Left lung (tissue), 10 donors: ENCODE results near the gene RXRA. TPM values are rescaled to one million over a fixed set of nuclear protein-coding genes. Genes with fewer than 3 reads are reported as not detected.

Source experiments
- ATAC-seq: fragments of 200-7000 bp; cut with Tn5 transposase; one replicate; pipeline ENCODE4 v1.9.1; 2020; ENCODE audit warnings: moderate library complexity
- DNase-seq, 4 donors: peaks; one replicate each; pipeline ENCODE4 v3.0.0-alpha.2; 2013 to 2020
- H3K27ac ChIP-seq, 2 donors: fragments of 200-600 bp; sonication (generic) in 1 of 2; one replicate each; pipeline versions ENCODE4 v1.5.0 to v1.8.0; 2020 to 2021
- H3K27me3 ChIP-seq, 2 donors: fragments of 200-600 bp; sonication (generic) in 1 of 2; one replicate each; pipeline versions ENCODE4 v1.5.0 to v1.8.0; 2020 to 2021
- H3K36me3 ChIP-seq, 2 donors: fragments of 200-600 bp; sonication (generic) in 1 of 2; one replicate each; pipeline versions ENCODE4 v1.5.0 to v1.8.0; 2020 to 2021
- H3K4me1 ChIP-seq, 2 donors: fragments of 200-600 bp; one replicate each; pipeline ENCODE4 v1.8.0; 2021
- H3K4me3 ChIP-seq, 2 donors: fragments of 200-600 bp; sonication (generic) in 1 of 2; one replicate each; pipeline versions ENCODE4 v1.5.0 to v1.8.0; 2020 to 2021; ENCODE audit warnings: mild to moderate bottlenecking in 1 of 2
- H3K9me3 ChIP-seq, 2 donors: fragments of 200-600 bp; sonication (generic) in 1 of 2; one replicate each; pipeline versions ENCODE4 v1.5.0 to v1.8.0; 2020 to 2021
- CTCF ChIP-seq, 2 donors: fragments of 200-600 bp; sonication (generic) in 1 of 2; IDR thresholded peaks; one replicate each; pipeline versions ENCODE4 v1.5.0 to v1.8.0; 2021; ENCODE audit warnings: antibody characterized with exemption in 2 of 2
- intact Hi-C, 2 donors: fragments of 100-400 bp; cut with DNase I; formaldehyde crosslinking; loops; one replicate each; pipeline versions ENCODE4 v1.11.2 to v1.14.2; 2022
- polyA plus RNA-seq, 6 donors: library from polyadenylated mRNA; unstranded; fragments of 120-200 nt; gene quantifications; one replicate each; pipeline ENCODE4 v1.2.1, GENCODE V29; 2013; ENCODE audit not compliant: insufficient read length in 6 of 6
- total RNA-seq, 2 donors: library from RNA; stranded (reverse); fragmentation: NEBNext Ultra II Directional; extraction: Animal tissue kit (Norgen Biotek cat#: 25700); gene quantifications; one replicate each; pipeline ENCODE4 v1.2.1, GENCODE V29; 2021
- donor health status: DM: no; HTN: yes; CAD: no.
- donor health status: DM: no; HTN: no; CAD: no.

RXRA gene
- total and polyA plus RNA-seq, 8 donors = 42.2 to 79.5 (median 55.7) TPM

- Histone ChIP-seq H3K36me3 (no peaks in the 10 kb centered on the region), H3K9me3 (no peaks in the 10 kb centered on the region), H3K27ac (no peak overlapping the region), H3K4me3 (no peak overlapping the region), H3K27me3 (peaks cover 0 to 26% of the 10 kb centered on the region in 2 donors), H3K4me1 (peaks cover 8 to 10% of the 10 kb centered on the region in 2 donors)
- DNase-seq (peak in 1 of 4 donors; percentile 53), ATAC-seq (no peak)
- intact Hi-C loops = no loop called here
- no peak for TF ChIP-seq CTCF (IDR thresholded peaks at IDR 0.05)
Measured at GRCh38 chr9:134286471-134287245, 39.6 kb upstream of the RXRA start.

DNA sequence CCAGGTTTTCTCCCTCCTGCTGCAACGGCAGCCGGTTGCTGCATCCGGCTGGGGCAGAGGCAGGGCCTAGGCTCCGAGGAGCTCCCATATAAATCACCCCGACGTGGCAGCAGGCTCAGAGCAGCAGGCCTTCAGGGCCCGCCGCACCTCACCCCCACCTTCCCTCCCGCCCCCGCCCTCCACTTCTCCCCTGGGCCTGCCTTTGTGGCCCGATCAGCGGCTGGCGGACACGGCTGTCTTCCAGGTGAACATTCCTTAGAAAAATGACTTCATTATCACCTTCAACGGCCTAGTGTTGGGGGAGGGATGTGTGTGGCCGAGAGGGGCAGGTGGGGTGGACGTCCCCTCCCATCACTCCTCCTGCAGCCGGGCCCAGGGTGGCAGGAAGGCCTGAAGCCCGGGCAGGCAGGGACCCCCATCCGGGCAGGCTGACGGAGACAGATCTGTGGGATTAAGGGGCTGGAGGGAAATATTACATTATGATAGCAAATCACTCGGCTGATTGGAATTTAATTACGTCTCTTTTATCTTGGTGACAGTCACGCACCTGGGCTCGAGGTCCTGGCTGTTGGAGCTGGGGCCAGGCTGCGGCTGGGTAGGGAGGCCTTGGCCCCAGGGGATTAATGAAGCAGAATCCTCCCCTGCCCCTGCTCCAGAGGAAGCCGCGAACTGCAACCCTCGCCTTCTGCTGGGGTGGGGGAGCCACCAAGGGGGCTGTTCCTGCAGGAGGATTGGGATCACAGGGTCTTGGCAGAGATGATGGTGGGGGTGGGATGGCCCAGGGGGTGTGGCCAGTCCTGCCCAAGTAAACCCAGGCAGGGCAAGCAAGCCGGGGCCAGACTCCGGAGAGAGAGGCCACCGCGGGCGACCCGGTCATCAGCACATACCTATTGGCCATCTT is 38.4 kb upstream of the RXRA start:
- TF ChIP-seq CTCF (IDR thresholded peaks at IDR 0.05) = no peak
- DNase-seq (peak in 1 of 4 donors; percentile 58), ATAC-seq (no peak)
- intact Hi-C loops = no loop called here
- Histone ChIP-seq H3K27ac (no peak overlapping the region), H3K36me3 (no peaks in the 10 kb centered on the region), H3K9me3 (no peaks in the 10 kb centered on the region), H3K27me3 (peaks cover 0 to 26% of the 10 kb centered on the region in 2 donors), H3K4me1 (peaks cover 8 to 10% of the 10 kb centered on the region in 2 donors), H3K4me3 (no peak overlapping the region)

DNA sequence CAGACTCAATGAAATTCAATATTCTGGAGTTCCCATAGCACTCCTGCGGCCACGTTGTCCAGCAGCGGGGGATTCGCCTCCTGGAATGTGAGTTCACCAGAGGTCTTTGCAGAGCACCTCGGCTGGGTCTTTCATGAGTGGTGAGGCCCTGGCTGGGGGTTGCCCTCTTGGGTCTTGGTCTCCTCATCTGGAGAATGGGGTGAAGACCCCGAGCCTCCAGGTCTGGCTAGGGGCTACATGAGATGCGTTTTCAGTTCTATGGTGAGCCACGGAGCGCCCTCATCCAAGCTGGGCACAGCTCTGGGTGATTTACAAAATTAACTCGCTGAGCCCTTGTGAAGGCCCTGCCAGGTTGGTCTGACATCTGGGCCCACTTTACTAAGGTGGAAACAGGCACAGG is 37.5 kb upstream of the RXRA start:
- DNase-seq (peak in 1 of 4 donors; percentile 30), ATAC-seq (no peak)
- no peaks in the 10 kb centered on the region for H3K36me3 ChIP-seq
- H3K4me3 ChIP-seq = no peak overlapping the region
- TF ChIP-seq CTCF (IDR thresholded peaks at IDR 0.05) = no peak
- no peak overlapping the region for H3K27ac ChIP-seq
- intact Hi-C loops = no loop called here
- peaks cover 0 to 26% of the 10 kb centered on the region in 2 donors for H3K27me3 ChIP-seq
- peaks cover 0 to 7% of the 10 kb centered on the region in 2 donors for H3K4me1 ChIP-seq
- H3K9me3 ChIP-seq = no peaks in the 10 kb centered on the region

DNA sequence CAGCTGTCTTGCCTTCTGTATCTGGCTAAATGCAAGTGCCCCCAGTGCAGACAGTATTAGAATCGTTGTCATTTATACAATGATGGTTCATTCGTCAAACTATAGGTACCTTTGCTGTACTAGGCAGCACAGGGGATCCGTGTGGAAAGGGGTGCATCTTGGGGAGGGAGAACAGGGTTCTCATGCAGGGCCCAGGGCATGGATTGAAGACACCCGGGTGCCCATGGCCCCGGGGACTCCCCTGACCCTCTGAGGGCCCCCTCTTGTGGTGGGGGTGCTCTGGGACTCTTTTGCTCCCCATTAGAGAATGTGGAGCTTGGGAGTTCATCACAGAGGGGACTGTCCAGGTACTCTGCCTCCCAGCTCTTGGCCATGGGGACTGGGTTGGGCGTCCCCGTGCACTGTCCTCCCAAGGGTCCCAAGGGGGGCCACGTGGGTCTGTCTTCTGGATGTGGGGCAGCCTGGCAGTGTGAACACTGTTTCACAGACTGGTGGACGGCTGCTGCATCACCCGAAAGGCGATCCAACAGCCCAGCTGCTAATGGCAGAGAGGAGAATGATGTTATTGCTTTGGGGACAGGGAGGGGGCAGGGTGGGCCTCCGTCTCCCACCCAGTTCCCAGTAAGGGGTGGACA is 36.9 kb upstream of the RXRA start:
- TF ChIP-seq CTCF (IDR thresholded peaks at IDR 0.05) = no peak
- H3K27ac ChIP-seq = no peak overlapping the region
- ATAC-seq (no peak), DNase-seq (peak in 1 of 4 donors; percentile 58)
- H3K36me3 ChIP-seq = no peaks in the 10 kb centered on the region
- H3K4me1 ChIP-seq = peaks cover 0 to 12% of the 10 kb centered on the region in 2 donors
- no peaks in the 10 kb centered on the region for H3K9me3 ChIP-seq
- intact Hi-C loops = no loop called here
- H3K4me3 ChIP-seq = no peak overlapping the region
- H3K27me3 ChIP-seq = peaks cover 0 to 32% of the 10 kb centered on the region in 2 donors
